ENCODE results near the gene SNRNP35.
"Not testable (repeated sequence)": the region's sequence is repeated elsewhere in the genome, so short reads cannot be mapped to it uniquely, and the experiment has no call there.

- TF ChIP-seq, protein P1, sequence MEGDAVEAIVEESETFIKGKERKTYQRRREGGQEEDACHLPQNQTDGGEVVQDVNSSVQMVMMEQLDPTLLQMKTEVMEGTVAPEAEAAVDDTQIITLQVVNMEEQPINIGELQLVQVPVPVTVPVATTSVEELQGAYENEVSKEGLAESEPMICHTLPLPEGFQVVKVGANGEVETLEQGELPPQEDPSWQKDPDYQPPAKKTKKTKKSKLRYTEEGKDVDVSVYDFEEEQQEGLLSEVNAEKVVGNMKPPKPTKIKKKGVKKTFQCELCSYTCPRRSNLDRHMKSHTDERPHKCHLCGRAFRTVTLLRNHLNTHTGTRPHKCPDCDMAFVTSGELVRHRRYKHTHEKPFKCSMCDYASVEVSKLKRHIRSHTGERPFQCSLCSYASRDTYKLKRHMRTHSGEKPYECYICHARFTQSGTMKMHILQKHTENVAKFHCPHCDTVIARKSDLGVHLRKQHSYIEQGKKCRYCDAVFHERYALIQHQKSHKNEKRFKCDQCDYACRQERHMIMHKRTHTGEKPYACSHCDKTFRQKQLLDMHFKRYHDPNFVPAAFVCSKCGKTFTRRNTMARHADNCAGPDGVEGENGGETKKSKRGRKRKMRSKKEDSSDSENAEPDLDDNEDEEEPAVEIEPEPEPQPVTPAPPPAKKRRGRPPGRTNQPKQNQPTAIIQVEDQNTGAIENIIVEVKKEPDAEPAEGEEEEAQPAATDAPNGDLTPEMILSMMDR (conservative IDR thresholded peaks at IDR 0.05; ENCODE audit: low read length), result not testable (repeated sequence)
- not testable (repeated sequence) for TF ChIP-seq EZH2phosphoT487 (IDR thresholded peaks at IDR 0.05; ENCODE audit: borderline replicate concordance)
These were observed 23.3 kb downstream of the SNRNP35 start for GRCh38 chr12:123481251-123481650.

All from Loucy (cell line).